OCI-LY7 (cell line): Measurements from ENCODE around the gene PRIM1. TPM values are rescaled to one million over a fixed set of nuclear protein-coding genes. Genes with fewer than 3 reads are reported as not detected.

Experiments used
- BruUV-seq: library from RNA; stranded (reverse); fragments of 400-500 nt; replicated peaks from 2 replicates; lab custom pipeline; 2021; lab: Mats Ljungman, UMichigan
- CTCF ChIA-PET: fragments of 300-600 bp; sonication (Branson Sonifier 250); formaldehyde crosslinking; loops from one replicate; lab custom pipeline; 2022; ENCODE audit warnings: antibody characterized with exemption; ENCODE audit not compliant: unreplicated experiment; lab: Charles Lee
- POLR2A ChIA-PET: fragments of 300-600 bp; sonication (Branson Sonifier 250); formaldehyde crosslinking; loops from one replicate; lab custom pipeline; 2022; ENCODE audit warnings: antibody characterized with exemption; lab: Charles Lee
- DNase-seq: peaks from one replicate; pipeline ENCODE4 v3.0.0-alpha.2; 2015; ENCODE audit warnings: low spot score
- H2AFZ ChIP-seq: fragments of 200-600 bp; sonication (generic), shearing (Covaris generic); 2 replicates; pipeline ENCODE4 v1.6.1; 2014; ENCODE audit warnings: mild to moderate bottlenecking, antibody characterized with exemption, low read length, moderate library complexity
- H3K27ac ChIP-seq: fragments of 200-600 bp; sonication (generic); 2 replicates; pipeline ENCODE4 v1.5.1; 2014; ENCODE audit warnings: mixed run types, low read depth, mild to moderate bottlenecking, moderate library complexity, low read length, inconsistent platforms; ENCODE audit not compliant: poor library complexity, severe bottlenecking
- H3K36me3 ChIP-seq: fragments of 200-600 bp; sonication (generic); 2 replicates; pipeline ENCODE4 v1.6.1; 2014; ENCODE audit warnings: mild to moderate bottlenecking, antibody characterized with exemption, low read length, moderate library complexity, mixed read lengths; ENCODE audit not compliant: insufficient read depth
- H3K4me1 ChIP-seq: fragments of 200-600 bp; sonication (generic); 2 replicates; pipeline ENCODE4 v1.5.1; 2014; ENCODE audit warnings: mild to moderate bottlenecking, low read length; ENCODE audit not compliant: insufficient read depth, poor library complexity, severe bottlenecking
- H3K4me2 ChIP-seq: fragments of 200-600 bp; sonication (generic); 2 replicates; pipeline ENCODE4 v1.6.1; 2014; ENCODE audit warnings: mild to moderate bottlenecking, low read length
- H3K4me3 ChIP-seq: fragments of 200-600 bp; sonication (generic); 2 replicates; pipeline ENCODE4 v1.5.1; 2014; ENCODE audit warnings: mild to moderate bottlenecking, low read depth, low read length; ENCODE audit not compliant: poor library complexity, severe bottlenecking
- H3K79me2 ChIP-seq: fragments of 200-600 bp; sonication (generic); 2 replicates; pipeline ENCODE4 v1.6.1; 2016; ENCODE audit warnings: low read depth, mild to moderate bottlenecking, low read length, moderate library complexity, mixed read lengths; ENCODE audit not compliant: insufficient read depth
- H3K9me2 ChIP-seq: fragments of 200-600 bp; sonication (generic); 2 replicates; pipeline ENCODE4 v1.6.1; 2016; ENCODE audit warnings: mild to moderate bottlenecking, low read length, mixed read lengths; ENCODE audit not compliant: insufficient read depth
- H3K9me3 ChIP-seq: fragments of 200-600 bp; sonication (generic); 2 replicates; pipeline ENCODE4 v1.6.1; 2014; ENCODE audit warnings: mild to moderate bottlenecking, mixed run types, low read length, mixed read lengths
- H4K20me1 ChIP-seq: fragments of 200-600 bp; sonication (generic); 2 replicates; pipeline ENCODE4 v1.6.1; 2014; ENCODE audit warnings: mild to moderate bottlenecking, antibody characterized with exemption, low read length, moderate library complexity, mixed read lengths; ENCODE audit not compliant: insufficient read depth
- EZH2phosphoT487 ChIP-seq: fragments of 200-600 bp; sonication (generic); IDR thresholded peaks from 2 replicates; pipeline ENCODE4 v1.6.1; 2018; ENCODE audit warnings: low read depth, borderline replicate concordance, mild to moderate bottlenecking, mixed run types, antibody characterized with exemption, low read length, moderate library complexity, mixed read lengths
- intact Hi-C: fragments of 100-400 bp; cut with micrococcal nuclease; formaldehyde crosslinking; loops from one replicate; pipeline ENCODE4 v1.10.0; 2022; ENCODE audit not compliant: unreplicated experiment
- total RNA-seq, 2 experiments: library from RNA; depleted of rRNA in 1 of 2; stranded (reverse); fragments of >200 nt in 1 of 2; shearing (Covaris generic) in 1 of 2; gene quantifications; 2 replicates each; pipeline ENCODE4 v1.2.3, GENCODE V29; 2014 to 2022
- TF ChIP-seq, protein P1 (sequence below): fragments of 200-600 bp; sonication (generic); conservative IDR thresholded peaks from 2 replicates; pipeline ENCODE4 v1.5.1; 2014; ENCODE audit warnings: mild to moderate bottlenecking, antibody characterized with exemption, low read length, moderate library complexity, mixed read lengths

Gene PRIM1
- total RNA-seq, 2 experiments from 2014 or later = 20.4 to 49.5 TPM

- no peak overlapping the region for H3K4me2 ChIP-seq
- no peak overlapping the region for H2AFZ ChIP-seq
- H3K36me3 ChIP-seq = no peaks in the 10 kb centered on the region
- DNase-seq = no peak
- H3K4me3 ChIP-seq = no peak overlapping the region
- no peaks in the 10 kb centered on the region for H4K20me1 ChIP-seq
- peaks cover 20% of the 10 kb centered on the region for H3K4me1 ChIP-seq
- no TSS peak for BruUV-seq
- no peak overlapping the region for H3K27ac ChIP-seq
- CTCF ChIA-PET = interaction anchor here (0.6 to 0.7 kb wide), 2 partner anchors 44 to 340 kb away, joined by 5 read pairs; no protein-coding TSS in a partner anchor
- POLR2A ChIA-PET = interaction anchor here (0.9 to 1.0 kb wide), 2 partner anchors 12 to 147 kb away, joined by 3 read pairs; no protein-coding TSS in a partner anchor
- H3K9me3 ChIP-seq = no peaks in the 10 kb centered on the region
- H3K9me2 ChIP-seq = no peaks in the 10 kb centered on the region
- H3K79me2 ChIP-seq = no peaks in the 10 kb centered on the region
- intact Hi-C loops = no loop called here
- no peak for TF ChIP-seq EZH2phosphoT487
- TF ChIP-seq, protein P1, sequence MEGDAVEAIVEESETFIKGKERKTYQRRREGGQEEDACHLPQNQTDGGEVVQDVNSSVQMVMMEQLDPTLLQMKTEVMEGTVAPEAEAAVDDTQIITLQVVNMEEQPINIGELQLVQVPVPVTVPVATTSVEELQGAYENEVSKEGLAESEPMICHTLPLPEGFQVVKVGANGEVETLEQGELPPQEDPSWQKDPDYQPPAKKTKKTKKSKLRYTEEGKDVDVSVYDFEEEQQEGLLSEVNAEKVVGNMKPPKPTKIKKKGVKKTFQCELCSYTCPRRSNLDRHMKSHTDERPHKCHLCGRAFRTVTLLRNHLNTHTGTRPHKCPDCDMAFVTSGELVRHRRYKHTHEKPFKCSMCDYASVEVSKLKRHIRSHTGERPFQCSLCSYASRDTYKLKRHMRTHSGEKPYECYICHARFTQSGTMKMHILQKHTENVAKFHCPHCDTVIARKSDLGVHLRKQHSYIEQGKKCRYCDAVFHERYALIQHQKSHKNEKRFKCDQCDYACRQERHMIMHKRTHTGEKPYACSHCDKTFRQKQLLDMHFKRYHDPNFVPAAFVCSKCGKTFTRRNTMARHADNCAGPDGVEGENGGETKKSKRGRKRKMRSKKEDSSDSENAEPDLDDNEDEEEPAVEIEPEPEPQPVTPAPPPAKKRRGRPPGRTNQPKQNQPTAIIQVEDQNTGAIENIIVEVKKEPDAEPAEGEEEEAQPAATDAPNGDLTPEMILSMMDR = no peak
These were observed 17.7 kb upstream of the PRIM1 start for GRCh38 chr12:56769868-56770267.

DNA sequence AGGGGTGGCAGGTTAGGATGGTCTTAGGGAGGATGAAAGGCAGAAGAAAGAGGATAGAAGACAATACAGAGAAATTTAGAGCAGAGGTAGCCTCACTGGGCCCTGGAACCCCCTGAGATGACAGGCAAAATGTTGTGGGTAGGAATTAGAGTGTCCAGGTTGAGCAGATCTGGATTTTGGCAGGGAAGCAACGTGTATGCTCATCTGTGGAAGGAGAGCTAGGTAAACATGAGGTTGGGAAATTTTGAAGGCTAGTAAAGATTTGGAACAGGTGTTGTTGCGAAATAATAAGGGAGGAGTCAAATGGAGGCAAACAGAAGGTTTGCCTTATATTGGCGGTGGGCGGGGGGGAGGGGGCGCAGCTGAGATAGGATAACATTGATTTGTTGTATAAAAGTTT is 16.3 kb upstream of the PRIM1 start:
- BruUV-seq = no TSS peak
- Histone ChIP-seq H3K9me2 (no peaks in the 10 kb centered on the region), H3K36me3 (no peaks in the 10 kb centered on the region), H3K9me3 (no peaks in the 10 kb centered on the region), H3K27ac (no peak overlapping the region), H3K4me1 (peaks cover 17% of the 10 kb centered on the region), H3K4me3 (no peak overlapping the region), H3K4me2 (no peak overlapping the region), H4K20me1 (no peaks in the 10 kb centered on the region), H3K79me2 (no peaks in the 10 kb centered on the region), H2AFZ (no peak overlapping the region)
- POLR2A ChIA-PET = interaction anchor here (0.8 kb wide), 1 partner anchor 214 kb away, joined by 3 read pairs; no protein-coding TSS in a partner anchor
- TF ChIP-seq EZH2phosphoT487 = no peak
- CTCF ChIA-PET = no interaction called here
- no peak for DNase-seq
- intact Hi-C loops = no loop called here

DNA sequence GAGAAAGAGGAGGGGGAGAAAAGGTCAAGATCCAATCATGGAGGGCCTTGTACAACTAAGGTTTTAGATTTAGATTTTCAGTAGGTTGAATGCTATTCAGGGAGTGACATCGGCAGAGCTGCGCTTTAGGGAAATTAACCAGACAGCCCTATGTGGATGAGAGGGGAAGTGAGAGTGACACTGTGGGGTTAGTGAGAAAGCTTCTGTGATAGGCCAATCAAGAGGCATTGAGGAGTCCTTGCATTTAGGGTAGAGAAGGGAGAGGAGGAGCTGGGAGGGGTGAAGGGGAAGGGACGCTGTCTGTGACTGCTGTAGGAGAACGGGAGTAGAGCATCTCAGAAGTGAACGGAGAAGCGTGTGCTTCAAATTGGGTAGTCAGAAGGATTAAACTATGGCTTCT is 14.4 kb upstream of the PRIM1 start:
- TF ChIP-seq, protein P1 = no peak
- TF ChIP-seq EZH2phosphoT487 = no peak
- intact Hi-C loops = no loop called here
- Histone ChIP-seq H3K79me2 (no peaks in the 10 kb centered on the region), H3K36me3 (no peaks in the 10 kb centered on the region), H4K20me1 (no peaks in the 10 kb centered on the region), H3K27ac (peak overlapping the region; percentile 2), H3K9me3 (no peaks in the 10 kb centered on the region), H2AFZ (peak overlapping the region; percentile 38; the same call in 1 of the 2 replicates), H3K4me2 (peak overlapping the region; percentile 53), H3K4me1 (peaks cover 17% of the 10 kb centered on the region), H3K9me2 (no peaks in the 10 kb centered on the region), H3K4me3 (peak overlapping the region; percentile 1)
- CTCF ChIA-PET = no interaction called here
- POLR2A ChIA-PET = interaction anchor here (0.6 to 1.4 kb wide), 7 partner anchors 9 to 189 kb away, joined by 3 to 5 read pairs (median 4); no protein-coding TSS in a partner anchor
- BruUV-seq = no TSS peak
- DNase-seq = peak; percentile 81
